Measurements from ENCODE around the gene TRIM24. TPM values are rescaled to one million over a fixed set of nuclear protein-coding genes. Genes with fewer than 3 reads are reported as not detected.
"Not testable (repeated sequence)": the region's sequence is repeated elsewhere in the genome, so short reads cannot be mapped to it uniquely, and the experiment has no call there.

TRIM24 gene
- total RNA-seq, 1 donor from 2014 or later, result 44.1 TPM

- peak; percentile 49 for DNase-seq (ENCODE audit: low spot score)
Observed at GRCh38 chr7:138460649-138461607, 869 bp downstream of the TRIM24 start.

- DNase-seq (ENCODE audit: low spot score), result not testable (repeated sequence)
Observed at GRCh38 chr7:138463291-138463618, 3.2 kb downstream of the TRIM24 start.

- DNase-seq (ENCODE audit: low spot score), result no peak
Observed at GRCh38 chr7:138465046-138465445, 5.0 kb downstream of the TRIM24 start.

GRCh38 chr7:138466069-138466756 is 6.2 kb downstream of the TRIM24 start:
- not testable (repeated sequence) for DNase-seq (ENCODE audit: low spot score)

- DNase-seq (ENCODE audit: low spot score), result no peak
Observed at GRCh38 chr7:138468244-138469123, 8.4 kb downstream of the TRIM24 start.

- DNase-seq (ENCODE audit: low spot score), result no peak
Observed at GRCh38 chr7:138470391-138471157, 10.5 kb downstream of the TRIM24 start.

GRCh38 chr7:138472292-138473079 is 12.4 kb downstream of the TRIM24 start:
- no peak for DNase-seq (ENCODE audit: low spot score)

- no peak for DNase-seq (ENCODE audit: low spot score)
Observed at GRCh38 chr7:138475377-138475776, 15.3 kb downstream of the TRIM24 start.

- DNase-seq (ENCODE audit: low spot score), result no peak
Observed at GRCh38 chr7:138477081-138477578, 17.1 kb downstream of the TRIM24 start.

GRCh38 chr7:138477581-138477980 is 17.5 kb downstream of the TRIM24 start:
- DNase-seq (ENCODE audit: low spot score), result no peak

GRCh38 chr7:138478499-138478908 is 18.4 kb downstream of the TRIM24 start:
- DNase-seq (ENCODE audit: low spot score), result no peak

- DNase-seq (ENCODE audit: low spot score), result no peak
Observed at GRCh38 chr7:138480527-138480926, 20.5 kb downstream of the TRIM24 start.

- DNase-seq (ENCODE audit: low spot score), result no peak
Observed at GRCh38 chr7:138481447-138482380, 21.7 kb downstream of the TRIM24 start.

GRCh38 chr7:138483531-138483930 is 23.5 kb downstream of the TRIM24 start:
- no peak for DNase-seq (ENCODE audit: low spot score)

- DNase-seq (ENCODE audit: low spot score), result not testable (repeated sequence)
Observed at GRCh38 chr7:138485508-138485907, 25.4 kb downstream of the TRIM24 start.

GRCh38 chr7:138489139-138489538 is 29.1 kb downstream of the TRIM24 start:
- not testable (repeated sequence) for DNase-seq (ENCODE audit: low spot score)

- DNase-seq (ENCODE audit: low spot score), result no peak
Observed at GRCh38 chr7:138491612-138492386, 31.7 kb downstream of the TRIM24 start.

- no peak for DNase-seq (ENCODE audit: low spot score)
Observed at GRCh38 chr7:138492423-138492822, 32.4 kb downstream of the TRIM24 start.

Data from ureter (tissue), 1 donor.